ENCODE results near the gene PLCG2. TPM values are rescaled to one million over a fixed set of nuclear protein-coding genes. Genes with fewer than 3 reads are reported as not detected.

The PLCG2 gene
- total RNA-seq, 1 experiment from 2014 or later: 3.5 TPM

DNA sequence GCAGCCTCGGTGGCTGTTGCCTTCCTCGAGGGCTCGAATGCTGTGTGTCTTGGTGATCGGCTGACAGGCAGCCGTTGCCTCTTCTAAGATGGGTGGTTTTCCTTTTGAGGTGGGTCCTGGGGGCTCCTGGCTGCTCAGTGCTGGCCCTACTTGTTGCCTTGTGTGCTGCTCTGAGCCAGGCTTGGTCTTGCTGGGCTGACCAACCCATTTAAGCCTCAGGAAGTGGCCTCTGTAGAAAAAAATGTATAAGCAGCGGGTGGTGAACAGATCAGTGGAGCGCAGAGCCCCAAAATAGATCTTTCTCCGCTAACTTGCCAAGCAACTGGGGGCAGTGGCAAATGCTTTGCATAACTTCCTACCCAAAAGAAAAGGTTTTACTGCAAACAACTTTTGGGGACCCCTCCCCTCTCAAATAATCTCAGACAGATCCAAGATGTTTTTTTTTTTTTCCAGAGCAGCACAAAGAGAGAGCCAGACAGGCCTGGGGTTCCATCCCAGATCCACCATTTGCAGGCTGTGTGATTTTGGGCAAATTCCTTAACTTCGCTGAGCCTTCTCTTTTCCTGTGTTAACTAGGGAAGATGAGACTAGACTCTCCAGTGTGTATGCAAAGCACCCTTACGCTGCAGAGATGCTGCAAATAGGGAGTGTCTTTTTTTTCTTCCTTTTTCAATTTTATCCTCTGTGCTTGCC, 42.5 kb downstream of the PLCG2 start:
- intact Hi-C loops (cut with micrococcal nuclease): no loop called here

DNA sequence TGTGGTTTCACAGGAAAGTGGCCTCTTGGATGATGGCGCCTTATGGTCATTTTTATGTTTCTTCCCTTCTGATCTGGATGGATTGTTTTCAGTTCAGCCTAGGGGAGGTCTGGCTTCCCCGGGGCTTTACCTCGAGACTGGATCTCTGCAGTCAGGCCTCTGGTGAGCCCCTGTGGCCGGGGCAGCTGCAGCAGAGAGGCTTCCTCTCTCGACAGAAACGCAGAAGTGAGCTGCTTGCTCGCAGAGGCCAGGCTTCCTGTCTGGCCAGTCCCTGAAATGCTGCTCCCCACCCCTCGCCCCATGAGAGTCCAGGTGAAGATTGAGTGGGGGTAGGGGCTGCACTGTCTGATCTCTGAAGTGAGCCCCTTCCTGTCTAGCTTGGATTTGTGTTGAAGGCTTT, 44.0 kb downstream of the PLCG2 start:
- CTCF ChIA-PET: no interaction called here
- no peak overlapping the region for H2AFZ ChIP-seq (ENCODE audit: low read length)
- BruUV-seq (replicated peaks): no TSS peak
- DNase-seq (no peak), ATAC-seq (no peak)
- H3K4me3 ChIP-seq (ENCODE audit: low read length): no peak overlapping the region
- POLR2A ChIA-PET (ENCODE audit: unreplicated experiment): interaction anchor here (0.6 kb wide), 1 partner anchor 55 kb away, joined by 6 read pairs; no protein-coding TSS in a partner anchor
- TF ChIP-seq, protein P1, sequence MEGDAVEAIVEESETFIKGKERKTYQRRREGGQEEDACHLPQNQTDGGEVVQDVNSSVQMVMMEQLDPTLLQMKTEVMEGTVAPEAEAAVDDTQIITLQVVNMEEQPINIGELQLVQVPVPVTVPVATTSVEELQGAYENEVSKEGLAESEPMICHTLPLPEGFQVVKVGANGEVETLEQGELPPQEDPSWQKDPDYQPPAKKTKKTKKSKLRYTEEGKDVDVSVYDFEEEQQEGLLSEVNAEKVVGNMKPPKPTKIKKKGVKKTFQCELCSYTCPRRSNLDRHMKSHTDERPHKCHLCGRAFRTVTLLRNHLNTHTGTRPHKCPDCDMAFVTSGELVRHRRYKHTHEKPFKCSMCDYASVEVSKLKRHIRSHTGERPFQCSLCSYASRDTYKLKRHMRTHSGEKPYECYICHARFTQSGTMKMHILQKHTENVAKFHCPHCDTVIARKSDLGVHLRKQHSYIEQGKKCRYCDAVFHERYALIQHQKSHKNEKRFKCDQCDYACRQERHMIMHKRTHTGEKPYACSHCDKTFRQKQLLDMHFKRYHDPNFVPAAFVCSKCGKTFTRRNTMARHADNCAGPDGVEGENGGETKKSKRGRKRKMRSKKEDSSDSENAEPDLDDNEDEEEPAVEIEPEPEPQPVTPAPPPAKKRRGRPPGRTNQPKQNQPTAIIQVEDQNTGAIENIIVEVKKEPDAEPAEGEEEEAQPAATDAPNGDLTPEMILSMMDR (conservative IDR thresholded peaks at IDR 0.05; ENCODE audit: low read depth, low read length): no peak
- no peaks in the 10 kb centered on the region for H3K36me3 ChIP-seq (ENCODE audit: low read depth, low read length)
- H3K27ac ChIP-seq (ENCODE audit: low read length): no peak overlapping the region
- no peaks in the 10 kb centered on the region for H3K27me3 ChIP-seq (ENCODE audit: low read length)
- no peaks in the 10 kb centered on the region for H3K9me3 ChIP-seq (ENCODE audit: low read length)
- no peak overlapping the region for H3K9ac ChIP-seq (ENCODE audit: low read length)
- intact Hi-C loops (cut with micrococcal nuclease): no loop called here
- H3K79me2 ChIP-seq (ENCODE audit: low read length): no peaks in the 10 kb centered on the region
- no peaks in the 10 kb centered on the region for H4K20me1 ChIP-seq (ENCODE audit: low read length)
- no peaks in the 10 kb centered on the region for H3F3A ChIP-seq (ENCODE audit: low read length, unreplicated experiment)
- no peak overlapping the region for H3K4me2 ChIP-seq (ENCODE audit: low read length)
- no peaks in the 10 kb centered on the region for H3K4me1 ChIP-seq (ENCODE audit: insufficient read depth, low read length)
- no peaks in the 10 kb centered on the region for H3K9me2 ChIP-seq (replicated peaks; ENCODE audit: low read length)

More for the DNA sequence above, 42.5 kb downstream of the PLCG2 start:
- Histone ChIP-seq H3K4me1 (ENCODE audit: insufficient read depth, low read length) (no peaks in the 10 kb centered on the region), H3K36me3 (ENCODE audit: low read depth, low read length) (no peaks in the 10 kb centered on the region), H3K9me3 (ENCODE audit: low read length) (no peaks in the 10 kb centered on the region), H3K9ac (ENCODE audit: low read length) (no peak overlapping the region), H3K4me3 (ENCODE audit: low read length) (no peak overlapping the region), H3K79me2 (ENCODE audit: low read length) (no peaks in the 10 kb centered on the region), H4K20me1 (ENCODE audit: low read length) (no peaks in the 10 kb centered on the region), H3K9me2 (replicated peaks; ENCODE audit: low read length) (no peaks in the 10 kb centered on the region), H3K27ac (ENCODE audit: low read length) (no peak overlapping the region), H3K4me2 (ENCODE audit: low read length) (no peak overlapping the region), H2AFZ (ENCODE audit: low read length) (no peak overlapping the region), H3K27me3 (ENCODE audit: low read length) (no peaks in the 10 kb centered on the region), H3F3A (ENCODE audit: low read length, unreplicated experiment) (no peaks in the 10 kb centered on the region)
- BruUV-seq (replicated peaks): no TSS peak
- TF ChIP-seq EZH2 (IDR thresholded peaks at IDR 0.05; ENCODE audit: low read length, unreplicated experiment) (no peak), EZH2phosphoT487 (IDR thresholded peaks at IDR 0.05; ENCODE audit: borderline replicate concordance, low read length) (no peak)
- TF ChIP-seq, protein P1 (conservative IDR thresholded peaks at IDR 0.05; ENCODE audit: low read depth, low read length): no peak
- CTCF ChIA-PET: no interaction called here
- POLR2A ChIA-PET (ENCODE audit: unreplicated experiment): no interaction called here
- ATAC-seq (no peak), DNase-seq (no peak)

DNA sequence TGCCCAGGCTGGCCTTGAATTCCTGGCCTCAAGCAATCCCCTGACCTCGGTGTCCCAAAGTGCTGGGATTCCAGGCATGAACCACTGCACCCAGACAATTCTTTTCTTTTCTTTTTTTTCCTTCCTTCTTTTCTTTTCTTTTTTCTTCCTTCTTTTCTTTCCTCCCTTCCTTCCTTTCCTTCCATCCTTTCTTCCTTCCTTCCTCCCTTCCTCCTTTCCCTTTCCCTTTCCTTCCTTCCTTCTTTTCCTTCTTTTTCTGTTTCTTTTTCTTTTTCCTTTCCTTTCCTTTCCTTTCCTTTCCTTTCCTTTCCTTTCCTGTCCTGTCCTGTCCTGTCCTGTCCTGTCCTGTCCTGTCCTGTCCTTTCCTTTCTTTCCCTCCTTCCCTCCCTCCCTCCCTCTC, 44.6 kb downstream of the PLCG2 start:
- BruUV-seq (replicated peaks): no TSS peak
- no peaks in the 10 kb centered on the region for H3K36me3 ChIP-seq (ENCODE audit: low read depth, low read length)
- TF ChIP-seq, protein P1 (conservative IDR thresholded peaks at IDR 0.05; ENCODE audit: low read depth, low read length): no peak
- TF ChIP-seq EZH2phosphoT487 (IDR thresholded peaks at IDR 0.05; ENCODE audit: borderline replicate concordance, low read length) (no peak), EZH2 (IDR thresholded peaks at IDR 0.05; ENCODE audit: low read length, unreplicated experiment) (no peak)

More for the DNA sequence above, 44.6 kb downstream of the PLCG2 start:
- Histone ChIP-seq H3K9me2 (replicated peaks; ENCODE audit: low read length) (no peaks in the 10 kb centered on the region), H3K79me2 (ENCODE audit: low read length) (no peaks in the 10 kb centered on the region), H3K4me1 (ENCODE audit: insufficient read depth, low read length) (no peaks in the 10 kb centered on the region), H3K9me3 (ENCODE audit: low read length) (no peaks in the 10 kb centered on the region), H4K20me1 (ENCODE audit: low read length) (no peaks in the 10 kb centered on the region), H3F3A (ENCODE audit: low read length, unreplicated experiment) (no peaks in the 10 kb centered on the region), H3K9ac (ENCODE audit: low read length) (no peak overlapping the region), H3K4me2 (ENCODE audit: low read length) (no peak overlapping the region), H3K27me3 (ENCODE audit: low read length) (no peaks in the 10 kb centered on the region), H3K4me3 (ENCODE audit: low read length) (no peak overlapping the region), H2AFZ (ENCODE audit: low read length) (no peak overlapping the region), H3K27ac (ENCODE audit: low read length) (no peak overlapping the region)
- intact Hi-C loops (cut with micrococcal nuclease): no loop called here
- ChIA-PET CTCF (no interaction called here), POLR2A (ENCODE audit: unreplicated experiment) (no interaction called here)
- DNase-seq: no peak
- ATAC-seq: no peak
